H1 (cell line): ENCODE measurements around the gene MAML3. TPM values are rescaled to one million over a fixed set of nuclear protein-coding genes. Genes with fewer than 3 reads are reported as not detected.

Experiments
- CTCF ChIA-PET: fragments of 300-600 bp; sonication (Branson Sonifier 250); formaldehyde crosslinking; loops from one replicate; lab custom pipeline; 2021; ENCODE audit not compliant: partially characterized antibody; lab: Charles Lee
- POLR2A ChIA-PET: fragments of 300-600 bp; sonication (Branson Sonifier 250); formaldehyde crosslinking; loops from one replicate; lab custom pipeline; 2021; ENCODE audit warnings: inconsistent platforms; ENCODE audit not compliant: partially characterized antibody; lab: Charles Lee
- DNase-seq, 2 experiments: peaks; one replicate each; pipeline versions ENCODE4 v3.0.0 to v3.0.0-alpha.2; 2010 to 2022; ENCODE audit warnings: low spot score in 2 of 2, low read depth in 1 of 2, mixed read lengths in 1 of 2
- FAIRE-seq: peaks from 2 replicates; lab custom pipeline; 2011; peaks lifted over from hg19 to GRCh38; lab: Jason Lieb, UNC
- H2AFZ ChIP-seq: 2 replicates; pipeline ENCODE4 v1.8.1; 2012; ENCODE audit warnings: low read length, inconsistent platforms
- H2AK5ac ChIP-seq: 2 replicates; pipeline ENCODE4 v1.6.1; 2013; ENCODE audit warnings: low read depth, low read length
- H2BK120ac ChIP-seq: replicated peaks from 2 replicates; pipeline ENCODE3; 2013; ENCODE audit warnings: low read depth, low read length, inconsistent platforms
- H2BK12ac ChIP-seq: 2 replicates; pipeline ENCODE4 v1.6.1; 2013; ENCODE audit warnings: low read depth, low read length
- H2BK15ac ChIP-seq: 2 replicates; pipeline ENCODE4 v1.6.1; 2013; ENCODE audit warnings: low read length
- H2BK20ac ChIP-seq: 2 replicates; pipeline ENCODE4 v1.6.1; 2013; ENCODE audit warnings: low read length
- H2BK5ac ChIP-seq: 2 replicates; pipeline ENCODE4 v1.6.1; 2013; ENCODE audit warnings: low read depth, low read length
- H3K14ac ChIP-seq: 2 replicates; pipeline ENCODE4 v1.6.1; 2013; ENCODE audit warnings: inconsistent platforms; ENCODE audit not compliant: insufficient read length
- H3K18ac ChIP-seq: 2 replicates; pipeline ENCODE4 v1.6.1; 2013; ENCODE audit warnings: low read length; ENCODE audit errors: extremely low read depth
- H3K23ac ChIP-seq: 2 replicates; pipeline ENCODE4 v1.6.1; 2013; ENCODE audit warnings: inconsistent platforms; ENCODE audit not compliant: insufficient read length
- H3K23me2 ChIP-seq: 2 replicates; pipeline ENCODE4 v1.6.1; 2013; ENCODE audit warnings: low read depth, low read length
- H3K27ac ChIP-seq: 2 replicates; pipeline ENCODE4 v1.6.1; 2011; ENCODE audit warnings: low read depth, low read length, inconsistent platforms
- H3K27me3 ChIP-seq, 4 experiments: replicated peaks in 1 of 4; 1 replicate in 1 of 4; 2 replicates in 3 of 4; pipeline versions ENCODE4 v1.6.1 to v1.8.1; 2011 to 2013; ENCODE audit warnings: low read length in 3 of 4, mild to moderate bottlenecking in 3 of 4, inconsistent platforms in 2 of 4, mixed read lengths in 2 of 4, moderate library complexity in 1 of 4; ENCODE audit not compliant: control insufficient read depth in 3 of 4, insufficient read depth in 3 of 4; ENCODE audit errors: extremely low read depth in 1 of 4
- H3K36me3 ChIP-seq, 4 experiments: 2 replicates each; pipeline versions ENCODE4 v1.6.1 to v1.8.1; 2011 to 2013; ENCODE audit warnings: mild to moderate bottlenecking in 4 of 4, low read length in 3 of 4, moderate library complexity in 2 of 4, control low read depth in 1 of 4, inconsistent platforms in 1 of 4; ENCODE audit not compliant: insufficient read depth in 4 of 4, control insufficient read depth in 2 of 4
- H3K4ac ChIP-seq: replicated peaks from 2 replicates; pipeline ENCODE3; 2013; ENCODE audit warnings: low read length, low read depth, mixed read lengths, inconsistent platforms; ENCODE audit not compliant: insufficient read length
- H3K4me1 ChIP-seq, 4 experiments: replicated peaks in 1 of 4; 1 replicate in 1 of 4; 2 replicates in 3 of 4; pipeline versions ENCODE4 v1.6.1 to v1.8.1; 2011 to 2013; ENCODE audit warnings: low read length in 3 of 4, inconsistent platforms in 2 of 4, mixed read lengths in 1 of 4; ENCODE audit not compliant: insufficient read depth in 4 of 4, control insufficient read depth in 3 of 4
- H3K4me2 ChIP-seq, 2 experiments: 2 replicates each; pipeline versions ENCODE4 v1.6.1 to v1.8.1; 2011 to 2013; ENCODE audit warnings: low read depth in 2 of 2, low read length in 2 of 2, control low read depth in 1 of 2, inconsistent platforms in 1 of 2, mild to moderate bottlenecking in 1 of 2; ENCODE audit not compliant: insufficient read depth in 1 of 2
- H3K4me3 ChIP-seq, 4 experiments: fragments of 200-600, 300-600 bp in 1 of 4; sonication (generic), shearing (Covaris generic), sonication (Bioruptor Twin) in 1 of 4; 2 replicates each; pipeline versions ENCODE4 v1.5.1 to v1.8.1; 2011 to 2016; ENCODE audit warnings: low read length in 4 of 4, low read depth in 3 of 4, control low read depth in 2 of 4, inconsistent platforms in 2 of 4, mild to moderate bottlenecking in 2 of 4, mixed read lengths in 1 of 4, moderate library complexity in 1 of 4; ENCODE audit not compliant: insufficient read depth in 2 of 4; ENCODE audit errors: extremely low read depth in 1 of 4
- H3K56ac ChIP-seq: replicated peaks from 2 replicates; pipeline ENCODE3; 2013; ENCODE audit warnings: low read depth, mild to moderate bottlenecking, mixed read lengths, low read length, inconsistent platforms; ENCODE audit not compliant: insufficient read length
- H3K79me1 ChIP-seq: 2 replicates; pipeline ENCODE4 v1.6.1; 2013; ENCODE audit warnings: low read depth, low read length, control low read depth
- H3K79me2 ChIP-seq, 2 experiments: 2 replicates each; pipeline versions ENCODE4 v1.6.1 to v1.8.1; 2012 to 2013; ENCODE audit warnings: low read length in 2 of 2, mild to moderate bottlenecking in 2 of 2, inconsistent platforms in 1 of 2; ENCODE audit not compliant: insufficient read depth in 2 of 2, control insufficient read depth in 1 of 2
- H3K9ac ChIP-seq, 4 experiments: replicated peaks in 1 of 4; 1 replicate in 1 of 4; 2 replicates in 3 of 4; pipeline versions ENCODE4 v1.6.1 to v1.8.1; 2011 to 2013; ENCODE audit warnings: low read depth in 3 of 4, low read length in 3 of 4, control low read depth in 2 of 4, mild to moderate bottlenecking in 2 of 4, moderate library complexity in 2 of 4, inconsistent platforms in 1 of 4; ENCODE audit errors: extremely low read depth in 1 of 4
- H3K9me3 ChIP-seq, 2 experiments: 2 replicates each; pipeline versions ENCODE4 v1.6.1 to v1.8.1; 2012 to 2013; ENCODE audit warnings: mild to moderate bottlenecking in 2 of 2, moderate library complexity in 2 of 2, control low read depth in 1 of 2, inconsistent platforms in 1 of 2, low read depth in 1 of 2, low read length in 1 of 2, mixed read lengths in 1 of 2; ENCODE audit not compliant: insufficient read depth in 2 of 2
- H4K20me1 ChIP-seq, 2 experiments: replicated peaks in 1 of 2; 2 replicates each; pipeline versions ENCODE3 to v1.8.1; 2011 to 2013; ENCODE audit warnings: inconsistent platforms in 2 of 2, low read length in 2 of 2, mild to moderate bottlenecking in 1 of 2; ENCODE audit not compliant: insufficient read depth in 2 of 2, control insufficient read depth in 1 of 2
- H4K5ac ChIP-seq: 2 replicates; pipeline ENCODE4 v1.6.1; 2013; ENCODE audit warnings: low read length, low read depth, mixed read lengths, inconsistent platforms; ENCODE audit not compliant: insufficient read length
- H4K8ac ChIP-seq: 2 replicates; pipeline ENCODE4 v1.8.0; 2013; ENCODE audit warnings: mild to moderate bottlenecking, moderate library complexity, low read length, inconsistent platforms; ENCODE audit not compliant: insufficient read depth; ENCODE audit errors: extremely low read depth
- H4K91ac ChIP-seq: replicated peaks from 2 replicates; pipeline ENCODE3; 2013; ENCODE audit warnings: low read length, mixed read lengths, inconsistent platforms; ENCODE audit not compliant: insufficient read length
- ATF2 ChIP-seq: IDR thresholded peaks from 2 replicates; pipeline ENCODE4 v1.6.1; 2012; ENCODE audit warnings: low read length, inconsistent platforms
- CHD1 ChIP-seq: IDR thresholded peaks from 2 replicates; pipeline ENCODE4 v1.6.1; 2012; ENCODE audit warnings: low read depth, low read length, improper control_type of control experiment
- EGR1 ChIP-seq: IDR thresholded peaks from 2 replicates; pipeline ENCODE4 v1.6.1; 2011; ENCODE audit warnings: low read depth, low read length, borderline replicate concordance
- EP300 ChIP-seq, 2 experiments: IDR thresholded peaks; 1 replicate in 1 of 2; 2 replicates in 1 of 2; pipeline ENCODE4 v1.6.1; 2011 to 2012; ENCODE audit warnings: low read depth in 2 of 2, low read length in 2 of 2, mild to moderate bottlenecking in 2 of 2, borderline replicate concordance in 1 of 2, inconsistent platforms in 1 of 2, moderate library complexity in 1 of 2
- EZH2 ChIP-seq: fragments of 200-600 bp; sonication (generic); IDR thresholded peaks from 2 replicates; pipeline ENCODE4 v1.7.1; 2012; ENCODE audit warnings: low read depth, mild to moderate bottlenecking, moderate library complexity, low read length, inconsistent platforms; ENCODE audit not compliant: severe bottlenecking
- GTF2F1 ChIP-seq: IDR thresholded peaks from 2 replicates; pipeline ENCODE4 v1.6.1; 2012; ENCODE audit warnings: low read depth, low read length, improper control_type of control experiment, borderline replicate concordance
- KDM4A ChIP-seq: IDR thresholded peaks from one replicate; pipeline ENCODE4 v1.7.1; 2012; ENCODE audit warnings: low read depth, mild to moderate bottlenecking, moderate library complexity, low read length, inconsistent platforms; ENCODE audit not compliant: severe bottlenecking
- MAFK ChIP-seq: IDR thresholded peaks from 2 replicates; pipeline ENCODE4 v1.6.1; 2012; ENCODE audit warnings: low read depth, mild to moderate bottlenecking, improper control_type of control experiment, low read length
- MAX ChIP-seq: IDR thresholded peaks from 2 replicates; pipeline ENCODE4 v1.6.1; 2012; ENCODE audit warnings: inconsistent platforms
- RAD21 ChIP-seq, 2 experiments: IDR thresholded peaks in 1 of 2; conservative IDR thresholded peaks in 1 of 2; 2 replicates each; pipeline ENCODE4 v1.6.1; 2011; ENCODE audit warnings: low read depth in 2 of 2, low read length in 2 of 2, improper control_type of control experiment in 1 of 2, inconsistent platforms in 1 of 2, mild to moderate bottlenecking in 1 of 2, moderate library complexity in 1 of 2
- SP1 ChIP-seq: IDR thresholded peaks from 2 replicates; pipeline ENCODE4 v1.6.1; 2011; ENCODE audit warnings: low read depth, low read length
- TAF7 ChIP-seq: optimal IDR thresholded peaks from 2 replicates; pipeline ENCODE3; 2011; ENCODE audit warnings: low read depth, mild to moderate bottlenecking, inconsistent platforms, low read length, moderate library complexity, borderline replicate concordance
- WGBS, 2 experiments: shearing (Covaris generic) in 1 of 2; methylation state at CpG; one replicate each; pipeline versions ENCODE4 v1.1.6 to v1.1.7; 2013 to 2015; ENCODE audit warnings: low lambda C conversion rate in 2 of 2, mixed read lengths in 2 of 2, inconsistent platforms in 1 of 2, low coverage in 1 of 2, missing lambda C conversion rate in 1 of 2; ENCODE audit not compliant: insufficient replicate concordance in 2 of 2, insufficient coverage in 1 of 2, insufficient read length in 1 of 2; ENCODE audit errors: extremely low coverage in 1 of 2, missing lambda C conversion rate in 1 of 2; 5-methylcytosine and 5-hydroxymethylcytosine counted together
- polyA plus RNA-seq, 7 experiments: library from polyadenylated mRNA; depleted of rRNA in 3 of 7; stranded (reverse) in 5 of 7; unstranded in 2 of 7; fragments of >200 nt in 5 of 7; fragments of 200-250 nt in 2 of 7; gene quantifications; 1 replicate in 5 of 7; 2 replicates in 1 of 7; 4 replicates in 1 of 7; pipeline versions ENCODE4 v1.2.1 to v1.2.3, GENCODE V29; 2011 to 2013; ENCODE audit warnings: missing spikeins in 2 of 7, mixed read lengths in 2 of 7
- total RNA-seq: library from RNA; stranded (reverse); fragmentation: NEBNext Ultra II Directional; extraction: Animal tissue kit (Norgen Biotek cat#: 25700); gene quantifications from 2 replicates; pipeline ENCODE4 v1.2.1, GENCODE V29; 2021

MAML3 gene
- total and polyA plus RNA-seq, 2 of the 8 experiments (the other 6 are each of a cell fraction or from before 2014, with no cell fraction given) = 2.1 to 5.7 TPM

GRCh38 chr4:139728146-139728545 is 425.8 kb downstream of the MAML3 start:
- Histone ChIP-seq H3K79me2 (no peaks in the 10 kb centered on the region), H2BK12ac (no peak overlapping the region), H3K56ac (no peak overlapping the region), H2BK20ac (no peak overlapping the region), H3K79me1 (no peaks in the 10 kb centered on the region), H3K4ac (no peak overlapping the region), H3K9me3 (no peaks in the 10 kb centered on the region), H2BK5ac (no peak overlapping the region), H3K9ac (no peak overlapping the region), H3K4me3 (no peak overlapping the region), H3K27me3 (no peaks in the 10 kb centered on the region; a peak in 1 of 7 replicates), H4K20me1 (no peaks in the 10 kb centered on the region), H2BK15ac (no peak overlapping the region), H3K36me3 (no peaks in the 10 kb centered on the region), H3K4me2 (no peak overlapping the region), H4K8ac (no peak overlapping the region)
- ChIA-PET CTCF (interaction anchor here (0.6 to 1.4 kb wide), 5 partner anchors 9 to 632 kb away, joined by 3 to 4 read pairs (median 3); no protein-coding TSS in a partner anchor), POLR2A (no interaction called here)
- 89% methylated on average over 4 of the region's 4 CpGs; no CpG with 5 or more reads in 1 of the 2 experiments for WGBS, 2 experiments
- no peak for DNase-seq
- no peak for TF ChIP-seq GTF2F1
- no peak for TF ChIP-seq EP300 (IDR thresholded peaks at IDR 0.05; ENCODE audit: borderline replicate concordance in 1 of 2, low read depth in 2 of 2, low read length in 2 of 2)
- TF ChIP-seq TAF7 = no peak
- no peak for TF ChIP-seq RAD21 (IDR thresholded peaks at IDR 0.05 in 1 of 2, conservative IDR thresholded peaks at IDR 0.05 in 1 of 2; ENCODE audit: low read depth in 2 of 2, low read length in 2 of 2)
- no peak for TF ChIP-seq SP1
- no peak for TF ChIP-seq CHD1
- TF ChIP-seq EGR1 = no peak
- no peak for TF ChIP-seq MAX
- no peak for TF ChIP-seq KDM4A
- TF ChIP-seq MAFK = no peak
- no peak for TF ChIP-seq ATF2
- no peak for TF ChIP-seq EZH2
- TF ChIP-seq, all 59 proteins: peak for 0
- Histone ChIP-seq H2AFZ (no peak overlapping the region), H3K18ac (no peak overlapping the region), H3K27ac (no peak overlapping the region), H2BK120ac (no peak overlapping the region), H3K14ac (no peak overlapping the region), H2AK5ac (no peak overlapping the region), H4K5ac (no peak overlapping the region), H3K23me2 (no peaks in the 10 kb centered on the region), H3K4me1 (no peaks in the 10 kb centered on the region), H4K91ac (no peak overlapping the region), H3K23ac (no peak overlapping the region)
- FAIRE-seq = no peak
